Lower leg skin (tissue), 3 donors: ENCODE measurements around the gene INSL3.

Source experiments
- POLR2A ChIP-seq, 2 donors: fragments of 450-650 bp; IDR thresholded peaks; one replicate each; pipeline ENCODE4 v1.6.1; 2016 to 2017; ENCODE audit warnings: antibody characterized with exemption in 2 of 2, mild to moderate bottlenecking in 1 of 2, moderate library complexity in 1 of 2
- TF ChIP-seq, protein P1 (sequence below), 3 donors: fragments of 450-650 bp; IDR thresholded peaks; one replicate each; pipeline ENCODE4 v1.5.1; 2016; ENCODE audit warnings: antibody characterized with exemption in 3 of 3, mild to moderate bottlenecking in 3 of 3, moderate library complexity in 2 of 3

DNA sequence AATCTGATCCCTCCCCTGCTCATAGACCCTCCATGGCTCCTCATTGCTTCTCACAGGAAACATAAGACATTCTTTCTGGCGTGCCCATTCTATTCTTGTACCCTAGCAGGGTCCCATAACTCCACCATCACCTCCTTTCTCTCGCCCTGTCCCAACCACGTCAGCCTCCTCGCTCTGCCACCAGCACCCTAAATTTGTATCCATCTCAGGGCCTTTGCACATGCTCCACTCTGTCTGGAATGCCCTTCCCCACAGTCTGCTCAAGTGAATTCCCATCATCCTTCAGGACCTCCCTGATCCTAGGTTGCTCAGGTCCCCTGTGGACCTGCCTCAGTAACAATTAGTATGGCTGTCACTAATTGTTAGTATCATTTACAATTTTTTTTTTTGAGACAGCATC is 15.9 kb downstream of the INSL3 start:
- TF ChIP-seq POLR2A (IDR thresholded peaks at IDR 0.05) = no peak
- TF ChIP-seq, protein P1, sequence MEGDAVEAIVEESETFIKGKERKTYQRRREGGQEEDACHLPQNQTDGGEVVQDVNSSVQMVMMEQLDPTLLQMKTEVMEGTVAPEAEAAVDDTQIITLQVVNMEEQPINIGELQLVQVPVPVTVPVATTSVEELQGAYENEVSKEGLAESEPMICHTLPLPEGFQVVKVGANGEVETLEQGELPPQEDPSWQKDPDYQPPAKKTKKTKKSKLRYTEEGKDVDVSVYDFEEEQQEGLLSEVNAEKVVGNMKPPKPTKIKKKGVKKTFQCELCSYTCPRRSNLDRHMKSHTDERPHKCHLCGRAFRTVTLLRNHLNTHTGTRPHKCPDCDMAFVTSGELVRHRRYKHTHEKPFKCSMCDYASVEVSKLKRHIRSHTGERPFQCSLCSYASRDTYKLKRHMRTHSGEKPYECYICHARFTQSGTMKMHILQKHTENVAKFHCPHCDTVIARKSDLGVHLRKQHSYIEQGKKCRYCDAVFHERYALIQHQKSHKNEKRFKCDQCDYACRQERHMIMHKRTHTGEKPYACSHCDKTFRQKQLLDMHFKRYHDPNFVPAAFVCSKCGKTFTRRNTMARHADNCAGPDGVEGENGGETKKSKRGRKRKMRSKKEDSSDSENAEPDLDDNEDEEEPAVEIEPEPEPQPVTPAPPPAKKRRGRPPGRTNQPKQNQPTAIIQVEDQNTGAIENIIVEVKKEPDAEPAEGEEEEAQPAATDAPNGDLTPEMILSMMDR (IDR thresholded peaks at IDR 0.05) = no peak
